Measurements from ENCODE around the gene PTPRG.

PTPRG gene

GRCh38 chr3:61943975-61944374 is 382.6 kb downstream of the PTPRG start:
- no peaks in the 10 kb centered on the region for H3K4me1 ChIP-seq (ENCODE audit: control insufficient read depth, insufficient read depth, low read length, poor library complexity, severe bottlenecking)
- H3K4me3 ChIP-seq (ENCODE audit: insufficient read depth, low read depth, low read length, poor library complexity, severe bottlenecking), result no peak overlapping the region
- H3K27me3 ChIP-seq (replicated peaks; ENCODE audit: control insufficient read depth, insufficient read depth, low read length, poor library complexity, severe bottlenecking), result no peaks in the 10 kb centered on the region
- H3K9me3 ChIP-seq (ENCODE audit: control insufficient read depth, low read length), result no peaks in the 10 kb centered on the region
- H3K36me3 ChIP-seq (ENCODE audit: control insufficient read depth, insufficient read depth, low read length), result no peaks in the 10 kb centered on the region
- no peak overlapping the region for H3K27ac ChIP-seq (ENCODE audit: insufficient read depth, low read length, poor library complexity, severe bottlenecking)
- no peak for DNase-seq

DNA sequence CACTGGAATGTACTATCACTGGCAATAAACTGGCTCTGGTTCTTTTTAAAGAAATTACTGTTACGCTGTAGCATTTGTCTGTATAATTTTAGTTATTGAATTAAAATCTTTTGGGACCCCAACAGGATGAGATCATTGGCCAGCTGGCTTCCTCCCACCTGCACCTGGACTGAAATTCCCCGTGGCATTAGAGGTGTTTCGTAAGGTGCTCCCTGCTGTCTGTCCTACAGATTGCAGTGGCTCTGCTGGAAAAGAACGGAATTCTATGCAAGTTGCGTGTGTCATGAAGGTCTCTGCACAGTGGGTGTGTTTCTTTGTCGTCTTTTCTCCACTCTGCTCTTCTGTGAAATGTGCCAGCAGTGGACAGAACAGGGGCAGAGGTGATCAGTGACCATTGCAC is 383.4 kb downstream of the PTPRG start:
- no peaks in the 10 kb centered on the region for H3K27me3 ChIP-seq (replicated peaks; ENCODE audit: control insufficient read depth, insufficient read depth, low read length, poor library complexity, severe bottlenecking)
- DNase-seq, result no peak
- no peaks in the 10 kb centered on the region for H3K9me3 ChIP-seq (ENCODE audit: control insufficient read depth, low read length)
- H3K4me3 ChIP-seq (ENCODE audit: insufficient read depth, low read depth, low read length, poor library complexity, severe bottlenecking), result no peak overlapping the region
- no peak overlapping the region for H3K27ac ChIP-seq (ENCODE audit: insufficient read depth, low read length, poor library complexity, severe bottlenecking)
- H3K36me3 ChIP-seq (ENCODE audit: control insufficient read depth, insufficient read depth, low read length), result no peaks in the 10 kb centered on the region
- H3K4me1 ChIP-seq (ENCODE audit: control insufficient read depth, insufficient read depth, low read length, poor library complexity, severe bottlenecking), result no peaks in the 10 kb centered on the region

DNA sequence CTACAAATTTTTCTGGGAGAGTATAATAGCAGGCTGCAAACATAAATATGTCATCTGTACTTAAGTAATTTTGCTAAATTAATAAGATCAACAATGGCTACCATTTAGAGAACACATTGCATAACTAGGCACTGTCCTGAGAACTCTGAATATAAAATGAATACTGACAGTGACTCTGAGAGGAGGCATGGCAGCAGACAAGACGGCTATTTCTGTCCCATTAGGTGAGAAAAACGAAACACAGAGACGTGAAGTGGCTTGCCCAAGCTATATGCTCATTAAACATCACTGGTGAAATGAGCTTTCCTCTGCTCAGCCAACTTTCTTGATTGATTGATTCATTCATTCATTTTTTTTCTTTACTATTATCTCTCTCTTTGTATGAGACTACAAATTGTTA is 384.3 kb downstream of the PTPRG start:
- H3K27ac ChIP-seq (ENCODE audit: insufficient read depth, low read length, poor library complexity, severe bottlenecking), result no peak overlapping the region
- H3K4me1 ChIP-seq (ENCODE audit: control insufficient read depth, insufficient read depth, low read length, poor library complexity, severe bottlenecking), result no peaks in the 10 kb centered on the region
- no peak for DNase-seq
- no peak overlapping the region for H3K4me3 ChIP-seq (ENCODE audit: insufficient read depth, low read depth, low read length, poor library complexity, severe bottlenecking)
- H3K36me3 ChIP-seq (ENCODE audit: control insufficient read depth, insufficient read depth, low read length), result no peaks in the 10 kb centered on the region
- no peaks in the 10 kb centered on the region for H3K27me3 ChIP-seq (replicated peaks; ENCODE audit: control insufficient read depth, insufficient read depth, low read length, poor library complexity, severe bottlenecking)
- no peaks in the 10 kb centered on the region for H3K9me3 ChIP-seq (ENCODE audit: control insufficient read depth, low read length)

- Histone ChIP-seq H3K4me3 (ENCODE audit: insufficient read depth, low read depth, low read length, poor library complexity, severe bottlenecking) (no peak overlapping the region), H3K27me3 (replicated peaks; ENCODE audit: control insufficient read depth, insufficient read depth, low read length, poor library complexity, severe bottlenecking) (no peaks in the 10 kb centered on the region), H3K36me3 (ENCODE audit: control insufficient read depth, insufficient read depth, low read length) (no peaks in the 10 kb centered on the region), H3K9me3 (ENCODE audit: control insufficient read depth, low read length) (no peaks in the 10 kb centered on the region), H3K4me1 (ENCODE audit: control insufficient read depth, insufficient read depth, low read length, poor library complexity, severe bottlenecking) (no peaks in the 10 kb centered on the region), H3K27ac (ENCODE audit: insufficient read depth, low read length, poor library complexity, severe bottlenecking) (no peak overlapping the region)
- no peak for DNase-seq
These were observed 385.4 kb downstream of the PTPRG start for GRCh38 chr3:61946570-61947324.

DNA sequence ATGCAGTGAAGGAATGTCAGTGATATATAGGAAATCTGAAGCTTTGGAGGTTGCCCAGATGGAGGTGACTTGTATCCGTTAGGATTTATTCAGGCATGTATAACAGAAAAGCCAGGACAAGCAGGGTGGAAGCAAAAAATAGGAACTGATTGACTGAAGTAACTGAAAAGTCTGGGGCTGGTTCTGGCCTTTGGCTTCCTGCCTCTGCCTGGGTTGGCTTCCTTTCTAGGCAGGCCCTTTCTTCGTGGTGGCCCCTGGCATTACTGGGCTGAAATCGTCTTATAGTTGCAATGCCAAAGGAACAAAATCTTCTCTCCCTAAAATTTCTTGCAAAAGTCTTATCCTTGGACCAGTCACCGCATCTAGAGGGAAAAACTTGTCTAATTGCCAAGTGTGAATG is 386.1 kb downstream of the PTPRG start:
- Histone ChIP-seq H3K36me3 (ENCODE audit: control insufficient read depth, insufficient read depth, low read length) (no peaks in the 10 kb centered on the region), H3K4me1 (ENCODE audit: control insufficient read depth, insufficient read depth, low read length, poor library complexity, severe bottlenecking) (no peaks in the 10 kb centered on the region), H3K4me3 (ENCODE audit: insufficient read depth, low read depth, low read length, poor library complexity, severe bottlenecking) (no peak overlapping the region), H3K27ac (ENCODE audit: insufficient read depth, low read length, poor library complexity, severe bottlenecking) (no peak overlapping the region), H3K9me3 (ENCODE audit: control insufficient read depth, low read length) (no peaks in the 10 kb centered on the region), H3K27me3 (replicated peaks; ENCODE audit: control insufficient read depth, insufficient read depth, low read length, poor library complexity, severe bottlenecking) (no peaks in the 10 kb centered on the region)
- no peak for DNase-seq

DNA sequence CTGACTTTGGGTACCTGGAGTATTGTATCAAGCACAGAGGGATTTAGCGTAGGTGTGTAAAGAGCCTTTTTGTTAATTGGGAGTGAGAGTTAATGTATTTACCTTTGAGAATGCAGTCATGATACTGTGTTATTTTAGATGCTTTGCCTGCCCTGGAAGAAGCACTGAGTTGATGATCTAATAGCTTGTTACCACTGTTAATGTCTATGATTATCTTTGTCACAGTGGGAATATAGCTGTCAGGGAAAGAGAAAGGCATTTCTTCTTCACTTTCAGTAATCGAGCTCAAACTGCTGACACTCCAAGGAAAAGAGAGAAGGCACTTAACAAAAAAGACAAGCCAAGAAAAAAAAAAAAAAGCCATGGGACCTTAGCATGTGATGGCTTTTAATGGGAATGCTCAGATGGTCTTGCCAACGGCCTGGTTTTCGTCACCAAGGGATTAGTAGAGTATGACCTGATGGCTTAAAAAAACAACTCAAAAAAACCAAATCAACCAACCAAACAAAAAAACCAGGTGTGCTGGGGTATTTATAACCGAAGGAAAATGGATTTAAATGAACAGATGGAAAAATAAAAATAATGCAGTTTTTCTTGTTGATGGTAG is 387.4 kb downstream of the PTPRG start:
- Histone ChIP-seq H3K36me3 (ENCODE audit: control insufficient read depth, insufficient read depth, low read length) (no peaks in the 10 kb centered on the region), H3K4me3 (ENCODE audit: insufficient read depth, low read depth, low read length, poor library complexity, severe bottlenecking) (no peak overlapping the region), H3K9me3 (ENCODE audit: control insufficient read depth, low read length) (no peaks in the 10 kb centered on the region), H3K27me3 (replicated peaks; ENCODE audit: control insufficient read depth, insufficient read depth, low read length, poor library complexity, severe bottlenecking) (no peaks in the 10 kb centered on the region), H3K4me1 (ENCODE audit: control insufficient read depth, insufficient read depth, low read length, poor library complexity, severe bottlenecking) (no peaks in the 10 kb centered on the region), H3K27ac (ENCODE audit: insufficient read depth, low read length, poor library complexity, severe bottlenecking) (no peak overlapping the region)
- DNase-seq, result no peak

DNA sequence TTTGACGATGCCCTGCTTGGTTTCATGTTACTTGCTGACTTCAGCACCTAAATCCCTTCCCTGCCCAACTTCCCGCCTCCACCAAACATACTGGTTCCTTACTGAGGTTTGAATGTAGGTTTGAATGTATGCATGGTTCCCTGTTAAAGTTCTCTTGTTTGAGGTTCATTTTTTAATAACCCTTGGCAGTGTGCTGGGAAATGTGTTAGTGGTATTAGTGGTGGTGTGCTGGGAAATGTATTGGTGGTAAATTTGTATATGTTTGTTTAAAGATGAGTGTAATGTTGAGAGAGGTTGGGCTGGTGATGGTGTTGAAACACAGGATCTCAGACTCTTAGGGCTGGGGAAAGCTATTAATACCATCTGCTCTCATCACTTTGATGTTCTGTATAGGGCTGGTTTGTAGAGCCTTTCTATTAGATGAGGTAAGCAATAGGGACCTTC is 392.7 kb downstream of the PTPRG start:
- no peaks in the 10 kb centered on the region for H3K9me3 ChIP-seq (ENCODE audit: control insufficient read depth, low read length)
- no peak overlapping the region for H3K27ac ChIP-seq (ENCODE audit: insufficient read depth, low read length, poor library complexity, severe bottlenecking)
- H3K4me3 ChIP-seq (ENCODE audit: insufficient read depth, low read depth, low read length, poor library complexity, severe bottlenecking), result no peak overlapping the region
- H3K4me1 ChIP-seq (ENCODE audit: control insufficient read depth, insufficient read depth, low read length, poor library complexity, severe bottlenecking), result no peaks in the 10 kb centered on the region
- H3K36me3 ChIP-seq (ENCODE audit: control insufficient read depth, insufficient read depth, low read length), result no peaks in the 10 kb centered on the region
- DNase-seq, result no peak
- no peaks in the 10 kb centered on the region for H3K27me3 ChIP-seq (replicated peaks; ENCODE audit: control insufficient read depth, insufficient read depth, low read length, poor library complexity, severe bottlenecking)

DNA sequence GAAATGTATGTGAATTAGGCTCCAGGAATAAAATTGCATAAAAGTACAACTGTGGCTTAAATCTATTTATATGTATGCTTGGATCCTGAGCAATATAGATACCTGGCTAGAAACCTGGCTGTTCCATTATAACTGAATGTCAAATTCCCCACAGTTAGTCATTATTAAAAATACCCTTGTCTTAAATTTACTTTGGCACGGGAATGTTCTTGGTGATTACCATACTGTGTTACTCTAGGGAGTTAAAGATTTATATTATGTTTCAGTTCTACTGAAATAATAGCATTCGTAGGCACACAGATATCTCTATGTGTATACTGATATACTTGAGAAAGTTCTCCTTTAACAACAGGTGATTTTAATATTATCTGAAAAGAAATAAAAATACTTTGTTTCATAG is 394.1 kb downstream of the PTPRG start:
- Histone ChIP-seq H3K27me3 (replicated peaks; ENCODE audit: control insufficient read depth, insufficient read depth, low read length, poor library complexity, severe bottlenecking) (no peaks in the 10 kb centered on the region), H3K36me3 (ENCODE audit: control insufficient read depth, insufficient read depth, low read length) (no peaks in the 10 kb centered on the region), H3K27ac (ENCODE audit: insufficient read depth, low read length, poor library complexity, severe bottlenecking) (no peak overlapping the region), H3K4me1 (ENCODE audit: control insufficient read depth, insufficient read depth, low read length, poor library complexity, severe bottlenecking) (no peaks in the 10 kb centered on the region), H3K4me3 (ENCODE audit: insufficient read depth, low read depth, low read length, poor library complexity, severe bottlenecking) (no peak overlapping the region), H3K9me3 (ENCODE audit: control insufficient read depth, low read length) (no peaks in the 10 kb centered on the region)
- no peak for DNase-seq

DNA sequence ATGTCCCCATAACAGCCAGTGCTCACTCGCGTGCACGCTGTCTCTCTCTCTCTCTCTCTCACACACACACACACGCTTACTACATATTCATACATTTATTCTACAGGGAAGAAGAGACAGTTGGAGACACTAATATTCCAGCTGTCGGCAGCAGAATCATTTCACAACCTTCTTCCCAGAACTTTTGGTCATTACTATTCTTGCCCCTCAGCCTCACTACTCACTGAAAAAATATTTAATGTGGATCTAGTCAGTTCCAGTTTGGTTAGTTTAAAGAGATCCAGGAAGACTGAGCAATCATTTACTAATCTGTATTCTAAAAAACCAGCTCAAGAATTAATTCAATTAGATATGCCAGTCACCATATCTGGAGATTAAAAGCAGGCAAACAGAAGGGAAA is 394.9 kb downstream of the PTPRG start:
- Histone ChIP-seq H3K4me1 (ENCODE audit: control insufficient read depth, insufficient read depth, low read length, poor library complexity, severe bottlenecking) (no peaks in the 10 kb centered on the region), H3K4me3 (ENCODE audit: insufficient read depth, low read depth, low read length, poor library complexity, severe bottlenecking) (no peak overlapping the region), H3K27me3 (replicated peaks; ENCODE audit: control insufficient read depth, insufficient read depth, low read length, poor library complexity, severe bottlenecking) (no peaks in the 10 kb centered on the region), H3K36me3 (ENCODE audit: control insufficient read depth, insufficient read depth, low read length) (no peaks in the 10 kb centered on the region), H3K27ac (ENCODE audit: insufficient read depth, low read length, poor library complexity, severe bottlenecking) (no peak overlapping the region), H3K9me3 (ENCODE audit: control insufficient read depth, low read length) (no peaks in the 10 kb centered on the region)
- DNase-seq, result no peak

- Histone ChIP-seq H3K4me1 (ENCODE audit: control insufficient read depth, insufficient read depth, low read length, poor library complexity, severe bottlenecking) (no peaks in the 10 kb centered on the region), H3K27me3 (replicated peaks; ENCODE audit: control insufficient read depth, insufficient read depth, low read length, poor library complexity, severe bottlenecking) (no peaks in the 10 kb centered on the region), H3K4me3 (ENCODE audit: insufficient read depth, low read depth, low read length, poor library complexity, severe bottlenecking) (no peak overlapping the region), H3K27ac (ENCODE audit: insufficient read depth, low read length, poor library complexity, severe bottlenecking) (no peak overlapping the region), H3K9me3 (ENCODE audit: control insufficient read depth, low read length) (no peaks in the 10 kb centered on the region), H3K36me3 (ENCODE audit: control insufficient read depth, insufficient read depth, low read length) (no peaks in the 10 kb centered on the region)
- DNase-seq, result no peak
These were observed 395.9 kb downstream of the PTPRG start for GRCh38 chr3:61957259-61957658.
